ENCODE results near the gene PF4V1. TPM values are rescaled to one million over a fixed set of nuclear protein-coding genes. Genes with fewer than 3 reads are reported as not detected.

Gene PF4V1
- total and polyA plus RNA-seq, 2 of the 13 experiments (the other 11 are each of a cell fraction or from before 2014, with no cell fraction given), result not detected

GRCh38 chr4:73901031-73901430 lies 47.9 kb downstream of the PF4V1 start:
- TF ChIP-seq PTBP1 (IDR thresholded peaks at IDR 0.05; ENCODE audit: low read depth, low read length, poor library complexity, severe bottlenecking) (no peak), DMTF1 (CRISPR knock-in tag; IDR thresholded peaks at IDR 0.05) (no peak), CEBPB (IDR thresholded peaks at IDR 0.05; ENCODE audit: borderline replicate concordance, low read depth, low read length) (0 out of 2 replicates have a peak, but pooled peaks have one; percentile 5), GATAD2A (CRISPR knock-in tag; IDR thresholded peaks at IDR 0.05) (no peak), ZNF207 (IDR thresholded peaks at IDR 0.05; ENCODE audit: borderline replicate concordance) (no peak), SP5 (CRISPR knock-in tag; IDR thresholded peaks at IDR 0.05; ENCODE audit: borderline replicate concordance, low read depth) (no peak)
- TF ChIP-seq, protein P1, sequence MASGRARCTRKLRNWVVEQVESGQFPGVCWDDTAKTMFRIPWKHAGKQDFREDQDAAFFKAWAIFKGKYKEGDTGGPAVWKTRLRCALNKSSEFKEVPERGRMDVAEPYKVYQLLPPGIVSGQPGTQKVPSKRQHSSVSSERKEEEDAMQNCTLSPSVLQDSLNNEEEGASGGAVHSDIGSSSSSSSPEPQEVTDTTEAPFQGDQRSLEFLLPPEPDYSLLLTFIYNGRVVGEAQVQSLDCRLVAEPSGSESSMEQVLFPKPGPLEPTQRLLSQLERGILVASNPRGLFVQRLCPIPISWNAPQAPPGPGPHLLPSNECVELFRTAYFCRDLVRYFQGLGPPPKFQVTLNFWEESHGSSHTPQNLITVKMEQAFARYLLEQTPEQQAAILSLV (CRISPR knock-in tag; IDR thresholded peaks at IDR 0.05; ENCODE audit: borderline replicate concordance), result no peak
- Histone ChIP-seq H3K27ac (ENCODE audit: extremely low read length, insufficient read depth, low read length) (no peak overlapping the region), H2AFZ (ENCODE audit: low read length) (no peak overlapping the region), H4K20me1 (ENCODE audit: insufficient read depth, low read length) (no peaks in the 10 kb centered on the region), H3K4me1 (ENCODE audit: insufficient read depth, low read length) (no peaks in the 10 kb centered on the region), H3K36me3 (replicated peaks in 1 of 2; ENCODE audit: control insufficient read depth in 1 of 2, insufficient read depth in 2 of 2, low read length in 2 of 2) (no peaks in the 10 kb centered on the region), H3K4me2 (ENCODE audit: low read depth, low read length) (no peak overlapping the region), H3K9me3 (ENCODE audit: low read length) (no peaks in the 10 kb centered on the region), H3K9ac (ENCODE audit: insufficient read depth, low read depth, low read length) (no peak overlapping the region), H3K79me2 (ENCODE audit: insufficient read depth, low read length) (no peaks in the 10 kb centered on the region), H3K27me3 (ENCODE audit: control insufficient read depth in 1 of 2, insufficient read depth in 2 of 2, low read length in 2 of 2) (no peaks in the 10 kb centered on the region), H3K4me3 (replicated peaks in 1 of 3; ENCODE audit: insufficient read depth in 1 of 3, low read depth in 2 of 3, low read length in 3 of 3) (no peak overlapping the region)
- ChIA-PET CTCF (ENCODE audit: low intra/inter-chr PET ratio, low total read pairs) (no interaction called here), POLR2A (no interaction called here)
- intact Hi-C loops (cut with micrococcal nuclease; ENCODE audit: unreplicated experiment), result no loop called here
- WGBS (ENCODE audit: low lambda C conversion rate), result 5% methylated on average over 5 of the region's 5 CpGs
- ATAC-seq, result no peak
- DNase-seq (ENCODE audit: low spot score), result no peak
- BruUV-seq (replicated peaks), result no TSS peak
- no peak for FAIRE-seq
- in situ Hi-C loops (cut with HindIII; ENCODE audit: extremely low pct_ligation_motif_present, low pct_unique_long_range_greater_than_20kb), result no loop called here
